Fibroblast of the aortic adventitia (primary cell): ENCODE results near the gene KIF22. TPM values are rescaled to one million over a fixed set of nuclear protein-coding genes. Genes with fewer than 3 reads are reported as not detected.

Experiments
- DNase-seq: peaks from one replicate; pipeline ENCODE4 v3.0.0-alpha.2; 2010; ENCODE audit warnings: low read depth
- H3K4me3 ChIP-seq: 2 replicates; pipeline ENCODE4 v1.5.1; 2011; ENCODE audit warnings: low read depth, mild to moderate bottlenecking, control low read depth, low read length, moderate library complexity
- total RNA-seq: library from RNA; depleted of rRNA; stranded (reverse); fragments of >200 nt; gene quantifications from 2 replicates; pipeline ENCODE4 v1.2.3, GENCODE V29; 2012; ENCODE audit warnings: low replicate concordance
- TF ChIP-seq, protein P1 (sequence below): IDR thresholded peaks from 2 replicates; pipeline ENCODE4 v1.5.1; 2011; ENCODE audit warnings: mild to moderate bottlenecking, low read length, control low read depth, inconsistent platforms; ENCODE audit not compliant: insufficient read depth

Gene KIF22
- total RNA-seq, 1 donor, result 52.4 TPM

DNA sequence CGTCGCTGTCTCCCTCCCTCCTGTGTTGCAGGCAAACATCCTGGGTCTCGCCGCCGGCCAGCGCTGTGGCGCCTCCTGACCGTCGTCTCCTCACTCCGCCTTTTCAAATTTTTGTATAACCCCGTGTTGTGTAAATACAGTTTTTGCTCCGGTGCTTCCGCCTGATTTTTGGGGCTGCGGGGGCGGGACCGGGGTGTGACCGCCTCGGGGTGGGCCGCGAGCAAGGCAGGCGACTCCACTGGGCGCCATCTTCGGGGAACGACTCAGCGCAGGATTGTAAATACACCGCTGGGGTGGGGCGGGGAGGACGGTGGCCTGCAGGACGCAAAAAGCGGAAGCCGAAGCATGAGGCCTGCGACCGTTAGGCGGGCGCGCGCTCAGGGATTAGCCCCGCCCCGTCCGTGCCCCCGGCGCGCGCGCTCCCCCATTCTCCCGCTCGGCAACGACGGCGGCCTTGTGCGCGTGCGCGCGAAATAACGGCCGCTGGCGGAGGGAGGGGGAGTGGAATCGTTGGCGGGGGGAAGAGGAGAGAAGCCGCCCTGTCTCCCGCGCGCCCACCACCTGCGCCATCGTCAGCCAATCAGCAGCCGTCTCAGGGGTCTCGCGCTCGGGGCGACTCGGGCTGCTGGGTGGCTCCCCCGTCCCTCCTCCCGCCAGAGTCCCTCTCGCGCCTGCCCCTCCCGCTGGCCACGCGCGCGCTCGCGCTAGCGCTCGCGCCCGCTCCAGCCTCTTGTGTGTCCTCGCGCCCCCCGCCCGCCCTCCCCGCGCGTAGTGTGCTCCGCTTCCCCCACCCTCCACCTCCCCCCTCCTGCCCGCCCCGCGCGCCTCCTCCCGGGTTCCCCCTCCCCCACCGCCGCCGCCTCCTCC lies 14.9 kb downstream of the KIF22 start:
- DNase-seq, result peak; percentile 96
- TF ChIP-seq, protein P1, sequence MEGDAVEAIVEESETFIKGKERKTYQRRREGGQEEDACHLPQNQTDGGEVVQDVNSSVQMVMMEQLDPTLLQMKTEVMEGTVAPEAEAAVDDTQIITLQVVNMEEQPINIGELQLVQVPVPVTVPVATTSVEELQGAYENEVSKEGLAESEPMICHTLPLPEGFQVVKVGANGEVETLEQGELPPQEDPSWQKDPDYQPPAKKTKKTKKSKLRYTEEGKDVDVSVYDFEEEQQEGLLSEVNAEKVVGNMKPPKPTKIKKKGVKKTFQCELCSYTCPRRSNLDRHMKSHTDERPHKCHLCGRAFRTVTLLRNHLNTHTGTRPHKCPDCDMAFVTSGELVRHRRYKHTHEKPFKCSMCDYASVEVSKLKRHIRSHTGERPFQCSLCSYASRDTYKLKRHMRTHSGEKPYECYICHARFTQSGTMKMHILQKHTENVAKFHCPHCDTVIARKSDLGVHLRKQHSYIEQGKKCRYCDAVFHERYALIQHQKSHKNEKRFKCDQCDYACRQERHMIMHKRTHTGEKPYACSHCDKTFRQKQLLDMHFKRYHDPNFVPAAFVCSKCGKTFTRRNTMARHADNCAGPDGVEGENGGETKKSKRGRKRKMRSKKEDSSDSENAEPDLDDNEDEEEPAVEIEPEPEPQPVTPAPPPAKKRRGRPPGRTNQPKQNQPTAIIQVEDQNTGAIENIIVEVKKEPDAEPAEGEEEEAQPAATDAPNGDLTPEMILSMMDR, result no peak
- peak overlapping the region; percentile 93 for H3K4me3 ChIP-seq

DNA sequence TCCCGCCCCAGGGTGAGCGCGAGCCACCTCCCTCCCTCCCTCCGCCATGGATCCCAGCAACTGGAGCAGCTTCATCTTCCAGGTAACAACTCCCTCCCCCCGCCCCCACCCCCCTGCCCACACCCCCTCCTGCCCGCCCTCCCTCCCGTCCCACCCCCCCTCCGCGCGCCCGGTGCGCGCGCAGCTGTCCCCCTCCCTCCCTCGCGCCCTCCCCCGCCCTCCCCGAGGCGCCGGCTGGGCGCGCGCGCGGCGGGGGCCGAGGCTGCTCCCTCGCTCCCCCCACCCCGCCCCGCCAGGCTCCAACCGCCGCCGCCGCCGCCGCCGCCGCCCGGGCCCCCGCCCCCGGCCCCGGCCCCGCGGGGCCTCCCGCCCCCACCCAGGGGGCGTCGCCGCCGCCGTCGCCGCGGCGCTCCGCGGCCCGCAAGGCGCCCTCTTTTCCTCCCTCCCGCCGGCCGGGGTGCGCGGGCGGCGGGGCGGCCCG lies 15.6 kb downstream of the KIF22 start, which contains the start of gene MAZ:
Gene MAZ (plus strand): TSS at position 431 of the 481 bp plus-strand sequence. CDS start 173 bp downstream, outside the sequence.
- DNase-seq, result no peak
- peak within 1 kb of the TSS; percentile 93 for H3K4me3 ChIP-seq
- TF ChIP-seq, protein P1, result no peak

DNA sequence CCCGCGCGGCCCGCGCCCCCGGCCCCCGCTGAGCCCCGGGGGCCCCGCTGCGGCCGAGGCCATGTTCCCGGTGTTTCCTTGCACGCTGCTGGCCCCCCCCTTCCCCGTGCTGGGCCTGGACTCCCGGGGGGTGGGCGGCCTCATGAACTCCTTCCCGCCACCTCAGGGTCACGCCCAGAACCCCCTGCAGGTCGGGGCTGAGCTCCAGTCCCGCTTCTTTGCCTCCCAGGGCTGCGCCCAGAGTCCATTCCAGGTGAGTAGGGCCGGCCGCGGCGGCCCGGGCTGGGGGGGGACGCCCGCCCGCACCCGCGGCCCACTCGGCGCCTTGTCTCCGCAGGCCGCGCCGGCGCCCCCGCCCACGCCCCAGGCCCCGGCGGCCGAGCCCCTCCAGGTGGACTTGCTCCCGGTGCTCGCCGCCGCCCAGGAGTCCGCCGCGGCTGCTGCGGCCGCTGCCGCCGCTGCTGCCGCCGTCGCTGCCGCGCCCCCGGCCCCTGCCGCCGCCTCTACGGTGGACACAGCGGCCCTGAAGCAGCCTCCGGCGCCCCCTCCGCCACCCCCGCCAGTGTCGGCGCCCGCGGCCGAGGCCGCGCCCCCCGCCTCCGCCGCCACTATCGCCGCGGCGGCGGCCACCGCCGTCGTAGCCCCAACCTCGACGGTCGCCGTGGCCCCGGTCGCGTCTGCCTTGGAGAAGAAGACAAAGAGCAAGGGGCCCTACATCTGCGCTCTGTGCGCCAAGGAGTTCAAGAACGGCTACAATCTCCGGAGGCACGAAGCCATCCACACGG lies 16.3 kb downstream of the KIF22 start:
- peak overlapping the region; percentile 75 for H3K4me3 ChIP-seq
- TF ChIP-seq, protein P1, result no peak
- no peak for DNase-seq

DNA sequence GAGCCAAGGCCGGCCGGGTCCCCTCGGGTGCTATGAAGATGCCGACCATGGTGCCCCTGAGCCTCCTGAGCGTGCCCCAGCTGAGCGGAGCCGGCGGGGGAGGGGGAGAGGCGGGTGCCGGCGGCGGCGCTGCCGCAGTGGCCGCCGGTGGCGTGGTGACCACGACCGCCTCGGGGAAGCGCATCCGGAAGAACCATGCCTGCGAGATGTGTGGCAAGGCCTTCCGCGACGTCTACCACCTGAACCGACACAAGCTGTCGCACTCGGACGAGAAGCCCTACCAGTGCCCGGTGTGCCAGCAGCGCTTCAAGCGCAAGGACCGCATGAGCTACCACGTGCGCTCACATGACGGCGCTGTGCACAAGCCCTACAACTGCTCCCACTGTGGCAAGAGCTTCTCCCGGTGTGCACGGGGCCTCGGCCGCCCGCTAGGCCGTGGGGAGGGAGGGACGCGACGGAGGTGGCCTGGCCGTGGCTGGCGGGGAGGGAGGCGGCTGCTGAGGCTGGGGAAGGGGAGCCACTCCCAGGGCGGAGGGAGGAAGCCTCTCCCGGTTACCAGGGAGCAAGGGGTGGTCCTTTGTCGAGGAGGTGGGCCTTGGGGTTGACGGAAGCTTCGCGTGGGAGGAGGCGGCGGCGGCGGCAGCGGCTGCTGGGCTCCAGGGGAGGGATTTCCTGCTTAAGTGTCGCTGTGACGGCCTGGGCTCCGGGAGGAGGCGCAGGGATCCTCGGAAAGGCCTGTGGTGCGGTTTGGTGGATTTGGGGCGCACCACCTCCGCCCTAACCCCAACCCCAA lies 17.1 kb downstream of the KIF22 start:
- H3K4me3 ChIP-seq, result peak overlapping the region; percentile 75
- TF ChIP-seq, protein P1, result peak; percentile 58
- peak; percentile 91 for DNase-seq

DNA sequence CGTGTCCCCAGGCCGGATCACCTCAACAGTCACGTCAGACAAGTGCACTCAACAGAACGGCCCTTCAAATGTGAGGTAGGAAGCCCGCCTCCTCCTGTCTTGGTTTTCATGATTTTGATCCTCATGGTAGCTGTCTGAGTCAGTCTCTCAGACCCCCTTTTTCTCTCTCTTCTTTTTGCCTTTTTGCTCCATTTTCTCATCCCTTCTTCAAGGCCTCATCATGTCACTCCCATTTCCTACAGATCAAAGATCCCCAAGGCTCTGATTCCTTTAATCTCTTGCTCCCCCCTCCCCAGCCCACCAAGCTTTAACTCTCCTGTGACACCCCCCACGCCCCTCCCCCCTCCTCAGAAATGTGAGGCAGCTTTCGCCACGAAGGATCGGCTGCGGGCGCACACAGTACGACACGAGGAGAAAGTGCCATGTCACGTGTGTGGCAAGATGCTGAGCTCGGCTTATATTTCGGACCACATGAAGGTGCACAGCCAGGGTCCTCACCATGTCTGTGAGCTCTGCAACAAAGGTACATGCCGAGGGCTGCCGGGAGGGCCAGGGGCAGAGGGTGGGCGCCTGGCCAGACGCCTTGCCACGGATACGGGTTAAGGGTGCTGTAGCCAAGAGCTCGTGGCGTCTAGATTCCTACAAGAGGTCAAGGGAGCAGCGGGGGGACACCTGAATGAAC lies 17.8 kb downstream of the KIF22 start:
- H3K4me3 ChIP-seq, result peak overlapping the region; percentile 75
- no peak for DNase-seq
- TF ChIP-seq, protein P1, result no peak
